HG03025 (cell line): ENCODE measurements around the gene ZNF581.

ENCODE experiments used
- ATAC-seq: cut with Tn5 transposase; IDR thresholded peaks from one replicate; pipeline ENCODE4 v1.9.1; 2021; ENCODE audit warnings: mild to moderate bottlenecking, moderate library complexity; ENCODE audit not compliant: unreplicated experiment, low FRiP score

Gene ZNF581

GRCh38 chr19:55624109-55625003 lies 19.1 kb upstream of the ZNF581 start, which contains the start of gene ZNF784:
TSS of gene ZNF784 (minus strand) at chr19:55624566. CDS start at chr19:55624561, 5 bp downstream.
- no peak for ATAC-seq

GRCh38 chr19:55625004-55625326 lies 18.5 kb upstream of the ZNF581 start:
- no peak for ATAC-seq

GRCh38 chr19:55626350-55626749 lies 17.1 kb upstream of the ZNF581 start:
- no peak for ATAC-seq

GRCh38 chr19:55632463-55632834 lies 11.0 kb upstream of the ZNF581 start:
- ATAC-seq = no peak

- ATAC-seq = no peak
Observed at GRCh38 chr19:55633861-55634260, 9.6 kb upstream of the ZNF581 start.

GRCh38 chr19:55635334-55635717 lies 8.1 kb upstream of the ZNF581 start:
- no peak for ATAC-seq

GRCh38 chr19:55635856-55636440 lies 7.5 kb upstream of the ZNF581 start:
- no peak for ATAC-seq

- ATAC-seq = no peak
Observed at GRCh38 chr19:55636723-55637122, 6.7 kb upstream of the ZNF581 start.

- ATAC-seq = no peak
Observed at GRCh38 chr19:55637534-55637933, 5.9 kb upstream of the ZNF581 start.

GRCh38 chr19:55638864-55639359 lies 4.5 kb upstream of the ZNF581 start:
- ATAC-seq = no peak

- ATAC-seq = no peak
Observed at GRCh38 chr19:55640043-55640576, 3.3 kb upstream of the ZNF581 start.

GRCh38 chr19:55640577-55641425 lies 2.6 kb upstream of the ZNF581 start, which contains the start of gene ZNF580:
TSS of gene ZNF580 (plus strand) at chr19:55641002. CDS start at chr19:55642509, 1,507 bp downstream.
- ATAC-seq = no peak

GRCh38 chr19:55641426-55642152 lies 1.9 kb upstream of the ZNF581 start:
- ATAC-seq = no peak

- no peak for ATAC-seq
Observed at GRCh38 chr19:55642153-55643002, 1.1 kb upstream of the ZNF581 start.

- ATAC-seq = no peak
Observed at GRCh38 chr19:55643887-55644176, 383 bp downstream of the ZNF581 start.

GRCh38 chr19:55644191-55644833 lies 863 bp downstream of the ZNF581 start:
- no peak for ATAC-seq

GRCh38 chr19:55644842-55645511 lies 1.5 kb downstream of the ZNF581 start:
- ATAC-seq = no peak

GRCh38 chr19:55645512-55645881 lies 2.0 kb downstream of the ZNF581 start:
- no peak for ATAC-seq
